Spleen (tissue), 7 donors: ENCODE data around the gene MFN2.

ENCODE experiments used
- POLR2A ChIP-seq, 3 donors: fragments of 450-650 bp; IDR thresholded peaks; one replicate each; pipeline ENCODE4 v1.5.1; 2017; ENCODE audit warnings: antibody characterized with exemption in 3 of 3, mild to moderate bottlenecking in 1 of 3
- TF ChIP-seq, protein P1 (sequence below), 11 experiments: fragments of 200-600 bp in 7 of 11; fragments of 450-650 bp in 4 of 11; sonication (generic) in 4 of 11; IDR thresholded peaks in 8 of 11; conservative IDR thresholded peaks in 3 of 11; 1 replicate in 7 of 11; 2 replicates in 4 of 11; pipeline versions ENCODE4 v1.4.0 to v1.8.0; 2016 to 2021; ENCODE audit warnings: antibody characterized with exemption in 11 of 11, inconsistent platforms in 4 of 11, mild to moderate bottlenecking in 1 of 11
- donor health status: DM: no; HTN: no; CAD: no; lungs with moderate emphysema.
- donor health status: DM: no; HTN: no; CAD: no.
- donor health status: DM: no; HTN: no; CAD: no.

DNA sequence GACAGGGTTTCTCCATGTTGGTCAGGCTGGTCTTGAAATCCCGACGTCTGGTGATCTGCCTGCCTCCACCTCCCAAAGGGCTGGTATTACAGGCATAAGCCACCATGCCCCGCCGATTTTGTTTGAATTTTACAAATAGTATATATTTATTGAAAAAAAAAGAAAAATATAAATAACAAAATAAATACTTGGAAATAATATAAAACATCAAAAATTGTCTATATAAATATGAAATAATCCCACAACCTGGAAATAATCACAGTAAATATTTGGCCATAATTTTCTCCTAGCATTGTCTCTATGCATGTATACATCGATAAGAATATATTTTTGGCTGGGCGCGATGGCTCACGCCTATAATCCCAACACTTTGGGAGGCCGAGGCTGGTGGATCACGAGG is 48.4 kb upstream of the MFN2 start:
- TF ChIP-seq, protein P1, sequence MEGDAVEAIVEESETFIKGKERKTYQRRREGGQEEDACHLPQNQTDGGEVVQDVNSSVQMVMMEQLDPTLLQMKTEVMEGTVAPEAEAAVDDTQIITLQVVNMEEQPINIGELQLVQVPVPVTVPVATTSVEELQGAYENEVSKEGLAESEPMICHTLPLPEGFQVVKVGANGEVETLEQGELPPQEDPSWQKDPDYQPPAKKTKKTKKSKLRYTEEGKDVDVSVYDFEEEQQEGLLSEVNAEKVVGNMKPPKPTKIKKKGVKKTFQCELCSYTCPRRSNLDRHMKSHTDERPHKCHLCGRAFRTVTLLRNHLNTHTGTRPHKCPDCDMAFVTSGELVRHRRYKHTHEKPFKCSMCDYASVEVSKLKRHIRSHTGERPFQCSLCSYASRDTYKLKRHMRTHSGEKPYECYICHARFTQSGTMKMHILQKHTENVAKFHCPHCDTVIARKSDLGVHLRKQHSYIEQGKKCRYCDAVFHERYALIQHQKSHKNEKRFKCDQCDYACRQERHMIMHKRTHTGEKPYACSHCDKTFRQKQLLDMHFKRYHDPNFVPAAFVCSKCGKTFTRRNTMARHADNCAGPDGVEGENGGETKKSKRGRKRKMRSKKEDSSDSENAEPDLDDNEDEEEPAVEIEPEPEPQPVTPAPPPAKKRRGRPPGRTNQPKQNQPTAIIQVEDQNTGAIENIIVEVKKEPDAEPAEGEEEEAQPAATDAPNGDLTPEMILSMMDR (IDR thresholded peaks at IDR 0.05 in 8 of 11, conservative IDR thresholded peaks at IDR 0.05 in 3 of 11): no peak
- TF ChIP-seq POLR2A (IDR thresholded peaks at IDR 0.05): no peak
